CD14-positive monocyte (primary cell): Measurements from ENCODE around the gene MUC5B. TPM values are rescaled to one million over a fixed set of nuclear protein-coding genes. Genes with fewer than 3 reads are reported as not detected.

ENCODE experiments used
- DNase-seq, 3 donors: peaks; one replicate each; pipeline ENCODE4 v3.0.0-alpha.2; 2011 to 2022
- H2AFZ ChIP-seq: 2 replicates; pipeline ENCODE4 v1.6.0; 2012; ENCODE audit warnings: mild to moderate bottlenecking, low read depth, low read length, inconsistent platforms; ENCODE audit not compliant: insufficient read depth, poor library complexity, severe bottlenecking
- H3K27ac ChIP-seq, 2 donors: 1 replicate in 1 of 2; 2 replicates in 1 of 2; pipeline ENCODE4 v1.5.1; 2012 to 2013; ENCODE audit warnings: low read length in 2 of 2, control low read depth in 1 of 2, inconsistent platforms in 1 of 2, low read depth in 1 of 2, mild to moderate bottlenecking in 1 of 2
- H3K27me3 ChIP-seq, 2 donors: one replicate each; pipeline versions ENCODE4 v1.6.0 to v1.6.1; 2011 to 2013; ENCODE audit warnings: low read length in 2 of 2; ENCODE audit not compliant: control insufficient read depth in 2 of 2, insufficient read depth in 2 of 2
- H3K36me3 ChIP-seq, 2 donors: replicated peaks in 1 of 2; 1 replicate in 1 of 2; 2 replicates in 1 of 2; pipeline versions ENCODE4 v1.5.1 to v1.6.1; 2012 to 2013; ENCODE audit warnings: low read length in 2 of 2, control low read depth in 1 of 2, inconsistent platforms in 1 of 2, mild to moderate bottlenecking in 1 of 2; ENCODE audit not compliant: insufficient read depth in 2 of 2, control insufficient read depth in 1 of 2
- H3K4me1 ChIP-seq, 2 donors: 1 replicate in 1 of 2; 2 replicates in 1 of 2; pipeline versions ENCODE4 v1.5.1 to v1.6.1; 2012 to 2013; ENCODE audit warnings: low read length in 2 of 2, control low read depth in 1 of 2, inconsistent platforms in 1 of 2, mild to moderate bottlenecking in 1 of 2, moderate library complexity in 1 of 2; ENCODE audit not compliant: insufficient read depth in 2 of 2, control insufficient read depth in 1 of 2
- H3K4me2 ChIP-seq: replicated peaks from 2 replicates; pipeline ENCODE3; 2012; ENCODE audit warnings: low read length, moderate library complexity, mild to moderate bottlenecking; ENCODE audit not compliant: poor library complexity, severe bottlenecking; ENCODE audit errors: extremely low read depth
- H3K4me3 ChIP-seq, 3 experiments: fragments of 200-600 bp in 1 of 3; sonication (generic) in 1 of 3; replicated peaks in 1 of 3; 1 replicate in 2 of 3; 2 replicates in 1 of 3; pipeline ENCODE4 v1.5.1; 2011 to 2013; ENCODE audit warnings: low read length in 3 of 3, mild to moderate bottlenecking in 3 of 3, control low read depth in 2 of 3, low read depth in 2 of 3, inconsistent platforms in 1 of 3, moderate library complexity in 1 of 3
- H3K79me2 ChIP-seq: 2 replicates; pipeline ENCODE4 v1.6.0; 2012; ENCODE audit warnings: mild to moderate bottlenecking, control low read depth, inconsistent platforms, low read length, moderate library complexity; ENCODE audit not compliant: insufficient read depth
- H3K9ac ChIP-seq: 2 replicates; pipeline ENCODE4 v1.6.0; 2017; ENCODE audit warnings: low read length, mild to moderate bottlenecking; ENCODE audit not compliant: insufficient read depth, poor library complexity, severe bottlenecking
- H3K9me3 ChIP-seq, 2 donors: replicated peaks in 1 of 2; 1 replicate in 1 of 2; 2 replicates in 1 of 2; pipeline versions ENCODE4 v1.5.1 to v1.6.1; 2012 to 2013; ENCODE audit warnings: low read length in 2 of 2, control low read depth in 1 of 2; ENCODE audit not compliant: control insufficient read depth in 1 of 2, insufficient read depth in 1 of 2
- H4K20me1 ChIP-seq: 2 replicates; pipeline ENCODE4 v1.6.0; 2012; ENCODE audit warnings: mild to moderate bottlenecking, low read length, control low read depth, moderate library complexity; ENCODE audit not compliant: insufficient read depth
- H3K27ac Mint-ChIP-seq, 7 donors: one replicate each; pipeline ENCODE4 v1.8.0; 2020; ENCODE audit warnings: mild to moderate bottlenecking in 7 of 7, mixed read lengths in 7 of 7, moderate library complexity in 6 of 7, inconsistent platforms in 2 of 7
- H3K27me3 Mint-ChIP-seq, 3 donors: one replicate each; pipeline ENCODE4 v1.8.0; 2021 to 2022; ENCODE audit warnings: low read depth in 3 of 3, mild to moderate bottlenecking in 3 of 3, mixed read lengths in 3 of 3, moderate library complexity in 3 of 3, inconsistent platforms in 1 of 3
- H3K36me3 Mint-ChIP-seq, 2 donors: one replicate each; pipeline ENCODE4 v1.8.0; 2020; ENCODE audit warnings: mixed read lengths in 2 of 2, inconsistent platforms in 1 of 2, mild to moderate bottlenecking in 1 of 2
- H3K4me1 Mint-ChIP-seq: one replicate; pipeline ENCODE4 v1.8.0; 2020; ENCODE audit warnings: mild to moderate bottlenecking, mixed read lengths
- H3K4me3 Mint-ChIP-seq, 2 donors: one replicate each; pipeline ENCODE4 v1.8.0; 2020; ENCODE audit warnings: mild to moderate bottlenecking in 2 of 2, mixed read lengths in 2 of 2, moderate library complexity in 1 of 2
- H3K9me3 Mint-ChIP-seq, 7 donors: one replicate each; pipeline ENCODE4 v1.8.0; 2020 to 2022; ENCODE audit warnings: mixed read lengths in 7 of 7, mild to moderate bottlenecking in 6 of 7, moderate library complexity in 6 of 7, inconsistent platforms in 2 of 7
- WGBS: methylation state at CpG from one replicate; pipeline ENCODE4 v1.1.5; 2013; ENCODE audit warnings: missing lambda C conversion rate; ENCODE audit not compliant: insufficient coverage; 5-methylcytosine and 5-hydroxymethylcytosine counted together
- intact Hi-C, 2 donors: fragments of 100-400 bp; cut with micrococcal nuclease; formaldehyde crosslinking; loops; one replicate each; pipeline versions ENCODE4 v1.15.0 to v1.15.1; 2023
- polyA plus RNA-seq, 3 donors: library from polyadenylated mRNA; depleted of rRNA in 1 of 3; unstranded in 2 of 3; stranded (reverse) in 1 of 3; fragments of 300-500 nt in 2 of 3; fragments of >200 nt in 1 of 3; fragmentation: Illumina TruSeq in 2 of 3; gene quantifications; 1 replicate in 2 of 3; 2 replicates in 1 of 3; pipeline ENCODE4 v1.2.3, GENCODE V29; 2012 to 2021
- TF ChIP-seq, protein P1 (sequence below): fragments of 200-600 bp; IDR thresholded peaks from one replicate; pipeline ENCODE4 v1.8.0; 2022; ENCODE audit warnings: antibody characterized with exemption, mild to moderate bottlenecking

MUC5B gene
- polyA plus RNA-seq, 3 donors: not detected

DNA sequence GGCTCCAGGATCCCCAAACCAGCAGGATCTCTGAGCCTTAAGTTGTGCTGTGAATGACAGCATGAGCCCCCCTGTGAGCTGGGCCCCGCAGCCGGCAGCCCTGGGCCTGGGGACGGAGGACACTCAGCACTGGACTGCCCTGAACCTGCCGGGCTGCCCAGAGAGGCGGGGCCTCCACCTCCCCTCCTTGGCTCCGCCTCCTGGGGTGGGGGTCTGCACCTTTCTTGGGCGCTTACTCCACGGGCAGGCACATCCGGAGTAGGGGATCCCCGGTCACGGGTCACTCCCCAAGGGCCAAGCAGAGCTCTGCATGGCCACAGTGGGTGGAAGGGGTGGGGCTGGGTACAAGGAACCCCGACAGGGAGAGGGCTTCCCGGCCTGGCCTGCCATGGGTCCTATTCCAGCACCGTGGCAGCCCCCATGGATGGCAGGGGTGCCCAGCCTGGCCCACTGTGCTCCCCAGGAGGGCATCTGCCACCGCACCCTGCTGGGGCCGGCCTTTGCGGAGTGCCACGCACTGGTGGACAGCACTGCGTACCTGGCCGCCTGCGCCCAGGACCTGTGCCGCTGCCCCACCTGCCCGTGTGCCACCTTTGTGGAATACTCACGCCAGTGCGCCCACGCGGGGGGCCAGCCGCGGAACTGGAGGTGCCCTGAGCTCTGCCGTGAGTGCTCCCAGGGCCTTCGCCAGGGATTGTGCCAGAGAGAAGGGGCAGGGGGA is 5.4 kb downstream of the MUC5B start:
- intact Hi-C loops: no loop called here
- Mint-ChIP-seq H3K9me3 (no peaks in the 10 kb centered on the region), H3K27ac (no peak overlapping the region), H3K27me3 (peaks cover 0 to 9% (median 5%) of the 10 kb centered on the region in 3 donors), H3K36me3 (no peaks in the 10 kb centered on the region), H3K4me1 (no peaks in the 10 kb centered on the region), H3K4me3 (no peak overlapping the region)
- H3K27ac ChIP-seq: no peak overlapping the region
- TF ChIP-seq, protein P1, sequence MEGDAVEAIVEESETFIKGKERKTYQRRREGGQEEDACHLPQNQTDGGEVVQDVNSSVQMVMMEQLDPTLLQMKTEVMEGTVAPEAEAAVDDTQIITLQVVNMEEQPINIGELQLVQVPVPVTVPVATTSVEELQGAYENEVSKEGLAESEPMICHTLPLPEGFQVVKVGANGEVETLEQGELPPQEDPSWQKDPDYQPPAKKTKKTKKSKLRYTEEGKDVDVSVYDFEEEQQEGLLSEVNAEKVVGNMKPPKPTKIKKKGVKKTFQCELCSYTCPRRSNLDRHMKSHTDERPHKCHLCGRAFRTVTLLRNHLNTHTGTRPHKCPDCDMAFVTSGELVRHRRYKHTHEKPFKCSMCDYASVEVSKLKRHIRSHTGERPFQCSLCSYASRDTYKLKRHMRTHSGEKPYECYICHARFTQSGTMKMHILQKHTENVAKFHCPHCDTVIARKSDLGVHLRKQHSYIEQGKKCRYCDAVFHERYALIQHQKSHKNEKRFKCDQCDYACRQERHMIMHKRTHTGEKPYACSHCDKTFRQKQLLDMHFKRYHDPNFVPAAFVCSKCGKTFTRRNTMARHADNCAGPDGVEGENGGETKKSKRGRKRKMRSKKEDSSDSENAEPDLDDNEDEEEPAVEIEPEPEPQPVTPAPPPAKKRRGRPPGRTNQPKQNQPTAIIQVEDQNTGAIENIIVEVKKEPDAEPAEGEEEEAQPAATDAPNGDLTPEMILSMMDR: no peak
- no peak overlapping the region for H3K4me3 ChIP-seq
- no peaks in the 10 kb centered on the region for H3K4me1 ChIP-seq
- WGBS: 88% methylated on average over 24 of the region's 31 CpGs
- H3K27me3 ChIP-seq: no peaks in the 10 kb centered on the region
- H2AFZ ChIP-seq: no peak overlapping the region
- no peaks in the 10 kb centered on the region for H3K9me3 ChIP-seq
- no peak overlapping the region for H3K9ac ChIP-seq
- DNase-seq: no peak
- no peaks in the 10 kb centered on the region for H3K36me3 ChIP-seq
- no peak overlapping the region for H3K4me2 ChIP-seq
- no peaks in the 10 kb centered on the region for H4K20me1 ChIP-seq
- H3K79me2 ChIP-seq: no peaks in the 10 kb centered on the region

DNA sequence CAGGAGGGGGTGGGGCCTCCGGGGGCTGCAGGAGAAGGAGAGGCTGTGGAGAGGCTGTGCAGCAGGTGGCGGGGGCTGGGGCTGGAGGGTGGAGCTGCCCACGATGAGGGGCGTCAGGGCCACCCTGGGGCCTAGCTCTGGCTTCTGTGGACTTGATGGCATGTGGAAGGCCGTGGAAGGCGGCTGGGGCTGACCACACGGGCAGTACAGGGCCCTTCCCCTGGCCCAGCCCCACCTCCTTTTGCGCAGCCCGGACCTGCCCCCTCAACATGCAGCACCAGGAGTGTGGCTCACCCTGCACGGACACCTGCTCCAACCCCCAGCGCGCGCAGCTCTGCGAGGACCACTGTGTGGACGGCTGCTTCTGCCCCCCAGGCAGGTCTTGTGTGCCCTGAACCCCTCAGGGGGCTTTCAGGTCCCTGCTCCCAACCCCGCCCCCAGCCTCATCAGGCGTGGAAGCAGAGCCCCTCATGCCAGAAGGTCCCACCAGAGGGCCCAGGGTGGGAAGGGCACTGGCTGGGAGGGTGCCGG is 6.1 kb downstream of the MUC5B start:
- no peak for DNase-seq

More for the DNA sequence above, 6.1 kb downstream of the MUC5B start:
- intact Hi-C loops: no loop called here
- Histone ChIP-seq H3K79me2 (no peaks in the 10 kb centered on the region), H3K4me1 (no peaks in the 10 kb centered on the region), H3K27me3 (no peaks in the 10 kb centered on the region), H2AFZ (no peak overlapping the region), H3K27ac (no peak overlapping the region), H3K36me3 (no peaks in the 10 kb centered on the region), H3K9ac (no peak overlapping the region), H3K9me3 (no peaks in the 10 kb centered on the region), H4K20me1 (no peaks in the 10 kb centered on the region), H3K4me3 (no peak overlapping the region), H3K4me2 (no peak overlapping the region)
- no peaks in the 10 kb centered on the region for H3K9me3 Mint-ChIP-seq
- no peak overlapping the region for H3K4me3 Mint-ChIP-seq
- TF ChIP-seq, protein P1: no peak
- 84% methylated on average over 16 of the region's 18 CpGs for WGBS
- H3K27me3 Mint-ChIP-seq: peaks cover 0 to 9% (median 5%) of the 10 kb centered on the region in 3 donors
- H3K4me1 Mint-ChIP-seq: no peaks in the 10 kb centered on the region
- no peak overlapping the region for H3K27ac Mint-ChIP-seq
- no peaks in the 10 kb centered on the region for H3K36me3 Mint-ChIP-seq
